HepG2 (cell line): ENCODE data around the gene MFSD11. TPM values are rescaled to one million over a fixed set of nuclear protein-coding genes. Genes with fewer than 3 reads are reported as not detected.

Source experiments
- CERS6 ChIP-seq: sonication (generic); formaldehyde crosslinking; IDR thresholded peaks from 2 replicates; pipeline ENCODE4 v1.5.0; 2020; ENCODE audit warnings: missing genetic modification reagents
- EZH2 ChIP-seq: conservative IDR thresholded peaks from 2 replicates; pipeline ENCODE4 v1.6.1; 2012; ENCODE audit warnings: mild to moderate bottlenecking, low read depth, low read length, moderate library complexity
- GMEB1 ChIP-seq: sonication (generic); formaldehyde crosslinking; IDR thresholded peaks from 2 replicates; pipeline ENCODE4 v1.5.1; 2020; ENCODE audit warnings: missing genetic modification reagents, mild to moderate bottlenecking, borderline replicate concordance
- MTERF4 ChIP-seq: sonication (generic); formaldehyde crosslinking; IDR thresholded peaks from 2 replicates; pipeline ENCODE4 v1.8.0; 2023; ENCODE audit warnings: mild to moderate bottlenecking, missing genetic modification reagents
- NCOA5 ChIP-seq: sonication (generic); formaldehyde crosslinking; IDR thresholded peaks from 2 replicates; pipeline ENCODE4 v1.4.0; 2020; ENCODE audit warnings: missing genetic modification reagents
- RFX3 ChIP-seq: IDR thresholded peaks from 2 replicates; pipeline ENCODE4 v1.6.1; 2016; ENCODE audit warnings: missing biosample characterization, missing genetic modification reagents
- SMAD9 ChIP-seq: sonication (generic); formaldehyde crosslinking; IDR thresholded peaks from 2 replicates; pipeline ENCODE4 v1.5.1; 2020; ENCODE audit warnings: mild to moderate bottlenecking, missing genetic modification reagents
- YY1 ChIP-seq: IDR thresholded peaks from 2 replicates; pipeline ENCODE4 v1.6.1; 2011; ENCODE audit warnings: low read length, low read depth, moderate library complexity, mild to moderate bottlenecking; ENCODE audit not compliant: insufficient read depth, insufficient replicate concordance
- ZBTB33 ChIP-seq: sonication (generic); formaldehyde crosslinking; IDR thresholded peaks from 2 replicates; pipeline ENCODE4 v1.4.0; 2020; ENCODE audit warnings: missing genetic modification reagents
- ZGPAT ChIP-seq: IDR thresholded peaks from 2 replicates; pipeline ENCODE4 v1.6.1; 2016; ENCODE audit warnings: mild to moderate bottlenecking
- ZNF180 ChIP-seq: sonication (generic); formaldehyde crosslinking; IDR thresholded peaks from 2 replicates; pipeline ENCODE4 v1.4.0; 2020; ENCODE audit warnings: low read depth, missing genetic modification reagents, borderline replicate concordance
- ZNF232 ChIP-seq: sonication (generic); formaldehyde crosslinking; IDR thresholded peaks from 2 replicates; pipeline ENCODE4 v1.4.0; 2020; ENCODE audit warnings: missing genetic modification reagents, borderline replicate concordance
- ZNF343 ChIP-seq: sonication (generic); formaldehyde crosslinking; IDR thresholded peaks from 2 replicates; pipeline ENCODE4 v1.4.0; 2020; ENCODE audit warnings: mild to moderate bottlenecking, missing genetic modification reagents
- ZNF558 ChIP-seq: sonication (generic); formaldehyde crosslinking; IDR thresholded peaks from 2 replicates; pipeline ENCODE4 v1.9.0; 2022; ENCODE audit warnings: mild to moderate bottlenecking, missing genetic modification reagents, borderline replicate concordance
- ZNF703 ChIP-seq: sonication (generic); formaldehyde crosslinking; IDR thresholded peaks from 2 replicates; pipeline ENCODE4 v1.5.1; 2020; ENCODE audit warnings: missing genetic modification reagents, mild to moderate bottlenecking, moderate library complexity, borderline replicate concordance
- ZNF720 ChIP-seq: sonication (generic); formaldehyde crosslinking; IDR thresholded peaks from 2 replicates; pipeline ENCODE4 v1.4.0; 2020; ENCODE audit warnings: missing genetic modification reagents
- ZNF770 ChIP-seq: sonication (generic); formaldehyde crosslinking; IDR thresholded peaks from 2 replicates; pipeline ENCODE4 v1.5.0; 2020; ENCODE audit warnings: mild to moderate bottlenecking, missing genetic modification reagents
- ZNF816 ChIP-seq: sonication (generic); formaldehyde crosslinking; IDR thresholded peaks from 2 replicates; pipeline ENCODE4 v1.8.0; 2022; ENCODE audit warnings: missing genetic modification reagents, mild to moderate bottlenecking, borderline replicate concordance
- ZNF891 ChIP-seq: sonication (generic); formaldehyde crosslinking; IDR thresholded peaks from 2 replicates; pipeline ENCODE4 v1.5.0; 2020; ENCODE audit warnings: mild to moderate bottlenecking, missing genetic modification reagents
- polyA plus RNA-seq, 8 experiments: library from polyadenylated mRNA; depleted of rRNA in 3 of 8; stranded (reverse) in 7 of 8; unstranded in 1 of 8; fragments of >200 nt; fragmentation: Illumina TruSeq in 4 of 8; extraction: Trizol in 4 of 8; gene quantifications; 2 replicates each; pipeline versions ENCODE4 v1.2.1 to v1.2.3, GENCODE V29; 2011 to 2016; ENCODE audit warnings: low read depth in 4 of 8, missing spikeins in 1 of 8, mixed read lengths in 1 of 8; ENCODE audit not compliant: insufficient read depth in 1 of 8
- total RNA-seq, 5 experiments: library from RNA; depleted of rRNA; stranded (reverse); fragments of >200 nt; fragmentation: Illumina TruSeq; extraction: Trizol; gene quantifications; 2 replicates each; pipeline ENCODE4 v1.2.3, GENCODE V29; 2016; ENCODE audit warnings: low read depth in 1 of 5

Gene MFSD11
- total and polyA plus RNA-seq, 2 of the 13 experiments (the other 11 are each of a cell fraction or from before 2014, with no cell fraction given) = 26.1 to 36.3 TPM

- TF ChIP-seq ZNF558 (CRISPR knock-in tag) (no peak), ZBTB33 (CRISPR knock-in tag) (no peak), ZNF703 (no peak), YY1 (no peak), NCOA5 (CRISPR knock-in tag) (no peak), ZNF770 (CRISPR knock-in tag) (0 out of 2 replicates have a peak, but pooled peaks have one; percentile 16), SMAD9 (no peak), EZH2 (no peak), ZNF232 (CRISPR knock-in tag) (no peak), MTERF4 (CRISPR knock-in tag) (no peak), RFX3 (CRISPR knock-in tag) (no peak), ZNF816 (CRISPR knock-in tag) (no peak; the same call in 1 of the 2 replicates), CERS6 (CRISPR knock-in tag) (no peak), ZGPAT (CRISPR knock-in tag) (peak; percentile 89), ZNF343 (CRISPR knock-in tag) (no peak), ZNF891 (CRISPR knock-in tag) (no peak), ZNF720 (CRISPR knock-in tag) (no peak), ZNF180 (CRISPR knock-in tag) (0 out of 2 replicates have a peak, but pooled peaks have one; percentile 27), GMEB1 (CRISPR knock-in tag) (peak; percentile 42; the same call in 1 of the 2 replicates)
These were observed 46.3 kb upstream of the MFSD11 start (continued) for GRCh38 chr17:76691379-76692191.
